ENCODE results near the gene IL26.

- no peak for TF ChIP-seq CTCF (IDR thresholded peaks at IDR 0.05)
- no peak for TF ChIP-seq POLR2A (IDR thresholded peaks at IDR 0.05; ENCODE audit: low read depth)
These were observed 44.5 kb downstream of the IL26 start for GRCh38 chr12:68180792-68181744.

Data from esophagus muscularis mucosa (tissue), 3 donors.